ENCODE data around the gene HLA-DPB1. TPM values are rescaled to one million over a fixed set of nuclear protein-coding genes. Genes with fewer than 3 reads are reported as not detected.

Gene HLA-DPB1
- polyA plus RNA-seq, 1 donor: 75.0 TPM

DNA sequence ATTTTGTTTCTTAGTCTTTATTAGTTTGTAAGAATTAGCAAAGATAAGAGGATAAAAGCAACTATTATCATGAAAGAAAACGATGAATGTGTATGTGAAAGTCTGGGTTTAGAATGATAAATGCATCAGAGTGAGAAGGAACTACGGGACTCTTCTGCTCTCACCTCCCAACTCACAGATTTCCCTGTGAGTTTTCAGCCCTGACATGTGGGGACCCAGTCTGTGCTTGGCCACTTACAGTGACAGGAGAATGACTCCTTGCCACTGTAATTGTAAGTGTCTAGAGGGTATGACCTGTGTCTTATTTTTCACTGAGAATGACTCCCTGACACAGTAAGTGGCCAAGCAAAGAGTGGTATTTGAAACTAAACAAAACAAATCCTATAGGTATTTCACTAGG, 4.9 kb upstream of the HLA-DPB1 start:
- H3K4me3 ChIP-seq (ENCODE audit: low read length): no peak overlapping the region
- peaks cover 17% of the 10 kb centered on the region for H3K27me3 ChIP-seq (ENCODE audit: control insufficient read depth, insufficient read depth, low read length)
- no peaks in the 10 kb centered on the region for H3K4me1 ChIP-seq (ENCODE audit: control insufficient read depth, insufficient read depth, low read length)
- no peak for DNase-seq
- no peaks in the 10 kb centered on the region for H3K36me3 ChIP-seq (ENCODE audit: control insufficient read depth, insufficient read depth, low read length)
- no peak overlapping the region for H3K27ac ChIP-seq (ENCODE audit: low read length)
- WGBS (ENCODE audit: insufficient coverage, low lambda C conversion rate): 83% methylated on average over 2 of the region's 2 CpGs
- no peaks in the 10 kb centered on the region for H3K9me3 ChIP-seq (ENCODE audit: control insufficient read depth, low read depth, low read length)

DNA sequence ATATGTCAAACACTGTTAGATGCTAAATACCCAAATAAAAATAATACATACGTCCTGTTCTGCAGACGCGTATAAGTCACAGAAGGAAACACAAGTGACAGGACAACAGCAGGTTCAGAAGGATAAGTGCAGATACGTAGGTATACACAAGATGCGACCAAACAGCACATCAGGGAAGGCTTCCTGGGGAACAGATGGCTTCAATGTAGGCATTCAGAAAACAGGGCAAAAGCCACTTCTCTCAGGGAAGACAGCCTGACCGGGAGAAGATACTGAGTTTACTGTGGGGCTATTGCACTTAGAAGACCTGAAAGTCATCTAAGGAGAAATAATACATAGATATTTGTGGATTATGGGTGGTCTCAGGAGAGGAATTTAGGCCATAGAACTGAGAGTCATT, 4.2 kb upstream of the HLA-DPB1 start:
- WGBS (ENCODE audit: insufficient coverage, low lambda C conversion rate): 83% methylated on average over 5 of the region's 6 CpGs
- H3K27ac ChIP-seq (ENCODE audit: low read length): no peak overlapping the region
- peak overlapping the region; percentile 23 for H3K4me3 ChIP-seq (ENCODE audit: low read length)
- peaks cover 22% of the 10 kb centered on the region for H3K27me3 ChIP-seq (ENCODE audit: control insufficient read depth, insufficient read depth, low read length)
- no peak for DNase-seq
- no peaks in the 10 kb centered on the region for H3K36me3 ChIP-seq (ENCODE audit: control insufficient read depth, insufficient read depth, low read length)
- no peaks in the 10 kb centered on the region for H3K4me1 ChIP-seq (ENCODE audit: control insufficient read depth, insufficient read depth, low read length)
- H3K9me3 ChIP-seq (ENCODE audit: control insufficient read depth, low read depth, low read length): no peaks in the 10 kb centered on the region

DNA sequence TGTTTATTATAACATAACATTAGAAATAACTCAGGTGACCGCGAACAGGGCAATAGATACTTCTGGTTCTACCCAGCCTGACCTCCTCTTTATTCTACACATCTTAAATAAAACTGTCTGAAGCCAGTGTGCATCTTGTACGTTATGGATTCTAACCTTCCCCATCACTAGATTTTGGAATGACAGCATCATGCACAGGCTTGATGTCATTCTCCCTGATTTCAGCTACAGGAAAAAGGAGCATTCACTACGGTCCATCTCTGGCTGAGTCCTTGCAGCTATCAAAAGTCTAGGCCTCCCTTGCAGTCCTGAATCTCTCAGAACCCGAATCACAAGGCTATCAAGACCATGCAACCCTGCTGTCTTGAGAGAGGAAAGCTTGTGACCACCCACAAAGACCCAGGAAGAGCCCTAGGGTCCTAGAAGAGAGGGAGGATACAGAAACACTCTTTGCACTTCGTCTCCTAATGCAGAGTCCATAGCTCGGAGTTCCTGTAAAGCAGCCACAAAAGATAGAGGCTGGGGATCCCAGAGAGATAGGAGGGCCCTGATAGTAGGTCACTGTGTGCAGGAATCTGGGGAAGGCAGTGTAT, 3.2 kb upstream of the HLA-DPB1 start:
- H3K27ac ChIP-seq (ENCODE audit: low read length): peak overlapping the region; percentile 32
- no CpG with 5 or more reads among the region's 7 CpGs for WGBS (ENCODE audit: insufficient coverage, low lambda C conversion rate)
- DNase-seq: no peak
- H3K4me1 ChIP-seq (ENCODE audit: control insufficient read depth, insufficient read depth, low read length): no peaks in the 10 kb centered on the region
- peaks cover 24% of the 10 kb centered on the region for H3K27me3 ChIP-seq (ENCODE audit: control insufficient read depth, insufficient read depth, low read length)
- no peaks in the 10 kb centered on the region for H3K36me3 ChIP-seq (ENCODE audit: control insufficient read depth, insufficient read depth, low read length)
- H3K4me3 ChIP-seq (ENCODE audit: low read length): peak overlapping the region; percentile 23
- H3K9me3 ChIP-seq (ENCODE audit: control insufficient read depth, low read depth, low read length): no peaks in the 10 kb centered on the region

DNA sequence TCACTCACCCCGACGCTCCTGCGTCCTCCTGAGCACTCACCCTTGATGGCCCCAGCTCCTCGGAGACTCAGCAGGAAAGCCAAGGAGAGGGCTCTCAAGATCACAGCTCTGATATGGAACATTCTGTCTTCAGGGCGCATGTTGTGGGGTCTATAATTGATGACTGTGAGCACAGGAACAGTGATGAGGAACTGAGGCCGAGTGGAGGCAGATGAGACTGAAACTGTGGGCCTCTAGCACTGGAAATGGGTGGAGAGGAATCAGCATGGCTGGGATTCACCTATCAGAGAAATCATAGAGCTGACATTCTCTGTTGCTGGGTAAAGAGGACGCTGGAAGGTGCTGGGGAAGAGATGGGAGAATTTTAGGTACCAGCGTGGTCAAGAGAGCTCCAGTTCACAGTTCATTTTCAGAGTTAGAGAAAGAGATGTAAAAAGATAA, 2.3 kb upstream of the HLA-DPB1 start, which contains the start of gene HLA-DPA1:
Gene HLA-DPA1, minus strand, starts transcription at position 219 of the 441 bp plus-strand sequence.
- no peaks in the 10 kb centered on the region for H3K9me3 ChIP-seq (ENCODE audit: control insufficient read depth, low read depth, low read length)
- no peaks in the 10 kb centered on the region for H3K4me1 ChIP-seq (ENCODE audit: control insufficient read depth, insufficient read depth, low read length)
- no peaks in the 10 kb centered on the region for H3K36me3 ChIP-seq (ENCODE audit: control insufficient read depth, insufficient read depth, low read length)
- peak within 1 kb of the TSS; percentile 23 for H3K4me3 ChIP-seq (ENCODE audit: low read length)
- DNase-seq: no peak
- no CpG with 5 or more reads among the region's 8 CpGs for WGBS (ENCODE audit: insufficient coverage, low lambda C conversion rate)
- H3K27me3 ChIP-seq (ENCODE audit: control insufficient read depth, insufficient read depth, low read length): peaks cover 31% of the 10 kb centered on the region
- peak within 1 kb of the TSS; percentile 32 for H3K27ac ChIP-seq (ENCODE audit: low read length)

DNA sequence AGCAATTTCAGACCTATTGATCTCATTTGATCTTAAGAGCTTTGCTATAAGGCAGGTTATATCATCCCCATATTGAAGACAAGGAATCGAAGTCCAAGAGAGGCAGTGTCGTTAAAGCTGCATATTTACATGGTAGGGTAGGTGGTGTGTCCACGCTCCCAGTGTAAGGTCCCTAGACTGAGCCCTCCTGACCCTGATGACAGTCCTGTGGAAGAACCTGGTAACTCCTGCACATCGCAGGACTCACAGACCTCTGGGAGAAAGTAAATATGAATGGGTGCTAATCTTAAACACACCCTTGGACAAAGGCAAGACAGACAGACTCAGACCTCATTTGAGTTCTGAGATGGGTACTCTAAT, 602 bp upstream of the HLA-DPB1 start:
- no peak for DNase-seq
- no CpG with 5 or more reads among the region's 4 CpGs for WGBS (ENCODE audit: insufficient coverage, low lambda C conversion rate)
- H3K27ac ChIP-seq (ENCODE audit: low read length): no peak overlapping the region
- no peak overlapping the region for H3K4me3 ChIP-seq (ENCODE audit: low read length)
- no peaks in the 10 kb centered on the region for H3K9me3 ChIP-seq (ENCODE audit: control insufficient read depth, low read depth, low read length)
- no peaks in the 10 kb centered on the region for H3K4me1 ChIP-seq (ENCODE audit: control insufficient read depth, insufficient read depth, low read length)
- no peaks in the 10 kb centered on the region for H3K36me3 ChIP-seq (ENCODE audit: control insufficient read depth, insufficient read depth, low read length)
- peaks cover 42% of the 10 kb centered on the region for H3K27me3 ChIP-seq (ENCODE audit: control insufficient read depth, insufficient read depth, low read length)

DNA sequence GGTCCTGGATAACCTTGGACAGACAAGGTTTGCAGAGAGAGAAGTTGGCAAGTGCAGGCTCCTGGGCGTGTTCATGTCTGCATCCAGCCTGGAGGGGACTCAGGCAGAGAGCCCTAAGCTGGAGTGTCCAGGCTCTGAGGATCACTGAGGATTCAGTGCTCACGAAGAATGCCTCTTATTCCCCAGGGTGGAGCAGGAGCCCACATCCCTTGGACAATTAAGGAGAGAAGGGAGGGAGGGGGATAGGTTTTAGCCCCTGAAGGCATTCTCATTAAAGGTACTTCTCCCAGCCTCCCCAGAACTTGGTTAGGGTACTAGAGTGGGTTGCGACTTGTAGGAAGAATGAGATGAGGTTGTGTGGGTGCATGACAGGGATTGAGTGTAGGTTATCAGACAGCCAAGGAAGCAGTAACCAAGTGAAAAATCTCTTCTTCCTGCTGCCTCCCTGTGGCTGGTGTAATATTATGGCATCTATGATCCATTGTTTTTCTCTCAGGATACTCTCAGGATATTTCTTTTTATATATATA, 680 bp downstream of the HLA-DPB1 start:
- H3K27ac ChIP-seq (ENCODE audit: low read length): peak overlapping the region; percentile 33
- peak overlapping the region; percentile 28 for H3K4me3 ChIP-seq (ENCODE audit: low read length)
- DNase-seq: no peak
- whole genome bisulfite sequencing (ENCODE audit: insufficient coverage, low lambda C conversion rate): no CpG with 5 or more reads among the region's 3 CpGs
- no peaks in the 10 kb centered on the region for H3K9me3 ChIP-seq (ENCODE audit: control insufficient read depth, low read depth, low read length)
- H3K36me3 ChIP-seq (ENCODE audit: control insufficient read depth, insufficient read depth, low read length): no peaks in the 10 kb centered on the region
- H3K4me1 ChIP-seq (ENCODE audit: control insufficient read depth, insufficient read depth, low read length): no peaks in the 10 kb centered on the region
- peaks cover 55% of the 10 kb centered on the region for H3K27me3 ChIP-seq (ENCODE audit: control insufficient read depth, insufficient read depth, low read length)

DNA sequence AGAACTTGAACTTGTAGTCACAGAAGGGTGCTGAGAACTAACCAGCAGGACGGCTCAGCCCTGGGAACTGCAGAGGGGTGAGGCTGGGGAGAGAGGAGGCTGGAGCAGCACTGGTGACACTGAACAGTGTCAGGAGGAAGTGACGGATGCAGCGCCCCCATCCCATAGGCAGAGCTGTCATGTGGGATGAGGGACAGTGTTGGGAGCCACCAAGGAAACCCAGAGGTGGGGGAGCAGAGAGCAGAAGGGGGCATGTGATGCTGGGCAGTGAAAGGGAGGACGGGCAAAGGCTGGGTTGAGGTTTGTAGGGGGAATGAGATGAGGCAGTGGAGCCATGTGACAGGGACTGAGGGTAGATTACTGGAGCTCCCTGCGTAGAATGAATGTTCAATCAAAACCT, 2.1 kb downstream of the HLA-DPB1 start:
- H3K36me3 ChIP-seq (ENCODE audit: control insufficient read depth, insufficient read depth, low read length): no peaks in the 10 kb centered on the region
- H3K27me3 ChIP-seq (ENCODE audit: control insufficient read depth, insufficient read depth, low read length): peaks cover 51% of the 10 kb centered on the region
- no peaks in the 10 kb centered on the region for H3K4me1 ChIP-seq (ENCODE audit: control insufficient read depth, insufficient read depth, low read length)
- no peak overlapping the region for H3K27ac ChIP-seq (ENCODE audit: low read length)
- H3K4me3 ChIP-seq (ENCODE audit: low read length): no peak overlapping the region
- WGBS (ENCODE audit: insufficient coverage, low lambda C conversion rate): 20% methylated on average over 1 of the region's 5 CpGs
- DNase-seq: no peak
- no peaks in the 10 kb centered on the region for H3K9me3 ChIP-seq (ENCODE audit: control insufficient read depth, low read depth, low read length)

DNA sequence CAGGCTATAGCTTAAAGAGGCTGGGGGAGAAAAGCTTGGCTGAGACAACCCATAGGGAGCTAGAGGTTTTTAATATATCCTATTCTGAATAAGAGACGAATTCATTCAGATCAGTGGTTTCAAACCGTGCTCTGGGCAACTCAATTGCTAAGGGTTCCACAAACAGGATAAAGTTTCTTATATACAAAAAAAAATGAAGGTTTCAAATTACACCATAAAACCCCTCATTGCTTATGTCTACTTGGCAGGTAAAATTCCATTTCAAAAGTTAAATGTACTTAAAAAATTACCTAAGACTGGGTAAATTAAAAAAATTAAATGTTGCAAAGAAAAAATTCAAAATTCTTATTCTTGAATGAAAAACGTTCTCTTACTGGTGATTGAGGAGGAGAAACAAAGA, 2.7 kb downstream of the HLA-DPB1 start:
- 79% methylated on average over 3 of the region's 3 CpGs for WGBS (ENCODE audit: insufficient coverage, low lambda C conversion rate)
- H3K4me3 ChIP-seq (ENCODE audit: low read length): no peak overlapping the region
- DNase-seq: no peak
- H3K9me3 ChIP-seq (ENCODE audit: control insufficient read depth, low read depth, low read length): no peaks in the 10 kb centered on the region
- no peaks in the 10 kb centered on the region for H3K4me1 ChIP-seq (ENCODE audit: control insufficient read depth, insufficient read depth, low read length)
- peaks cover 51% of the 10 kb centered on the region for H3K27me3 ChIP-seq (ENCODE audit: control insufficient read depth, insufficient read depth, low read length)
- no peaks in the 10 kb centered on the region for H3K36me3 ChIP-seq (ENCODE audit: control insufficient read depth, insufficient read depth, low read length)
- H3K27ac ChIP-seq (ENCODE audit: low read length): no peak overlapping the region

DNA sequence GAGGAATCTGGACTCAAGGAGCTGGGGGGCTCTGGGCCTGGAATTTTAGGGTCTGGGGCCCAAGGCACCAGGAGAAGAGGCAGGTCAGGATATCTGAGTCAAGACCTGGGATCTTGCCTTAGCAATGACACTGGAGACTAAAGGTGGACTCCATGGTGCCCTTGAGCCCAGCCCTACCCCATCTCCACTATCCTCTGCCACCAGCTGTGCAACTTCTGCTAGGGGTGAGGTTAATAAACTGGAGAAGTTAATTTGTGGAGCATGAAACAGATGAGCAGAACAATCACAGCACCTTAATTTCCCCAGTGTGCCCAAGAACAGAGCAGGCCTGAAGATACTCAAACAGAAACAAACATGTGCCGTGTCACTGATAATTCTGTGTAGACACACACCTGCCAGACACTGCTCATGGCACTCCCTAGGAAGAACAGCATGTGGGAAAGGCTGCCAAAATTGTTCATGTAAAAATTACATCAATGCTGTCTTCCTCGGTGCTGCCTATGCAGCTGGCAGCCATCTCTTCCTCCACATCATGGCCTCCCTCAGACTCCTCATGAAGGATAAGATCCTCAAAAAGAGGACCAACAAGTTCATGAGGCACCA, 3.2 kb downstream of the HLA-DPB1 start:
- Histone ChIP-seq H3K4me3 (ENCODE audit: low read length) (no peak overlapping the region), H3K4me1 (ENCODE audit: control insufficient read depth, insufficient read depth, low read length) (no peaks in the 10 kb centered on the region), H3K27ac (ENCODE audit: low read length) (no peak overlapping the region), H3K27me3 (ENCODE audit: control insufficient read depth, insufficient read depth, low read length) (peaks cover 51% of the 10 kb centered on the region), H3K9me3 (ENCODE audit: control insufficient read depth, low read depth, low read length) (no peaks in the 10 kb centered on the region), H3K36me3 (ENCODE audit: control insufficient read depth, insufficient read depth, low read length) (no peaks in the 10 kb centered on the region)
- WGBS (ENCODE audit: insufficient coverage, low lambda C conversion rate): no CpG with 5 or more reads among the region's 2 CpGs
- DNase-seq: no peak

DNA sequence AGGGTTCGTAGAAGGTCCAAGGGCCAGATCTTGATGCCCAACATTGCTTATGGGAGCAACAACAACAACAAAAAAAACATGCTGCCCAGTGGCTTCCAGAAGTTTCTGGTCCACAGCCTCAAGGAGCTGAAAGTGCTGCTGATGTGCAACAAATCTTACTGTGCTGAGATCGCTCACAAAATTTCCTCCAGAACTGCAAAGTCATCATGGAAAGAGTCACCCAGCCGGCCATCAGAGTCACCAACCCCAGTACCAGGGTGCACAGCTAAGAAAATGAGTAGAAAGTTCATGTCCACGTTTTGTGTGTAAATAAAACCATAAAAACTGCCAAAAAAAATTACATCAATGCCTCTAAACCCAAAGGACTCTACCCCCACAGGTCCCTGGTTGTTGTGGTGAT, 3.8 kb downstream of the HLA-DPB1 start:
- no CpG with 5 or more reads among the region's 4 CpGs for WGBS (ENCODE audit: insufficient coverage, low lambda C conversion rate)
- Histone ChIP-seq H3K4me3 (ENCODE audit: low read length) (no peak overlapping the region), H3K9me3 (ENCODE audit: control insufficient read depth, low read depth, low read length) (no peaks in the 10 kb centered on the region), H3K4me1 (ENCODE audit: control insufficient read depth, insufficient read depth, low read length) (no peaks in the 10 kb centered on the region), H3K27me3 (ENCODE audit: control insufficient read depth, insufficient read depth, low read length) (peaks cover 51% of the 10 kb centered on the region), H3K27ac (ENCODE audit: low read length) (no peak overlapping the region), H3K36me3 (ENCODE audit: control insufficient read depth, insufficient read depth, low read length) (no peaks in the 10 kb centered on the region)
- no peak for DNase-seq

Data from large intestine (tissue), 3 donors.